Thoracic aorta (tissue), 2 donors: ENCODE data around the gene EPYC. TPM values are rescaled to one million over a fixed set of nuclear protein-coding genes. Genes with fewer than 3 reads are reported as not detected.

Experiments used
- ATAC-seq: fragments of 150-250 bp; one replicate; pipeline ENCODE4 v1.8.0; 2017; ENCODE audit warnings: low read depth; ENCODE audit not compliant: insufficient number of reproducible peaks, low FRiP score
- DNase-seq: peaks from one replicate; pipeline ENCODE4 v3.0.0-alpha.2; 2020; ENCODE audit warnings: low spot score
- H3K27ac ChIP-seq, 2 donors: fragments of 200-600 bp; sonication (generic); 1 replicate in 1 of 2; 2 replicates in 1 of 2; pipeline ENCODE4 v1.5.1; 2016; ENCODE audit warnings: mild to moderate bottlenecking in 2 of 2, moderate library complexity in 2 of 2
- H3K27me3 ChIP-seq: fragments of 200-600 bp; sonication (generic); replicated peaks from 2 replicates; pipeline ENCODE4 v1.6.0; 2016; ENCODE audit warnings: mild to moderate bottlenecking; ENCODE audit not compliant: insufficient read depth
- H3K36me3 ChIP-seq: fragments of 200-600 bp; sonication (generic); one replicate; pipeline ENCODE4 v1.5.1; 2016
- H3K4me1 ChIP-seq, 2 donors: fragments of 200-600 bp; sonication (generic); 1 replicate in 1 of 2; 2 replicates in 1 of 2; pipeline versions ENCODE4 v1.5.1 to v1.6.0; 2016; ENCODE audit warnings: low read depth in 2 of 2, mild to moderate bottlenecking in 1 of 2; ENCODE audit not compliant: control insufficient read depth in 1 of 2
- H3K4me3 ChIP-seq: fragments of 200-600 bp; sonication (generic); 2 replicates; pipeline ENCODE4 v1.5.1; 2016; ENCODE audit warnings: mild to moderate bottlenecking
- H3K9me3 ChIP-seq: fragments of 200-600 bp; sonication (generic); 2 replicates; pipeline ENCODE4 v1.5.1; 2016
- total RNA-seq, 2 donors: library from RNA; depleted of rRNA; stranded (reverse); fragments of >200 nt; gene quantifications; one replicate each; pipeline versions ENCODE4 v1.1.0 to v1.2.3, GENCODE V29; 2016
- TF ChIP-seq, protein P1 (sequence below): fragments of 200-600 bp; sonication (generic); IDR thresholded peaks from one replicate; pipeline ENCODE4 v1.5.1; 2019; ENCODE audit warnings: antibody characterized with exemption

EPYC gene
- total RNA-seq, 2 donors from 2014 or later, result not detected

GRCh38 chr12:90920222-90920621 lies 84.5 kb downstream of the EPYC start:
- DNase-seq, result no peak

GRCh38 chr12:90917431-90917830 lies 87.3 kb downstream of the EPYC start:
- Histone ChIP-seq H3K4me3 (no peak overlapping the region), H3K27me3 (no peaks in the 10 kb centered on the region), H3K36me3 (no peaks in the 10 kb centered on the region), H3K4me1 (peaks cover 11 to 17% of the 10 kb centered on the region in 2 donors), H3K9me3 (no peaks in the 10 kb centered on the region), H3K27ac (no peak overlapping the region)
- DNase-seq (no peak), ATAC-seq (no peak)
- TF ChIP-seq, protein P1, sequence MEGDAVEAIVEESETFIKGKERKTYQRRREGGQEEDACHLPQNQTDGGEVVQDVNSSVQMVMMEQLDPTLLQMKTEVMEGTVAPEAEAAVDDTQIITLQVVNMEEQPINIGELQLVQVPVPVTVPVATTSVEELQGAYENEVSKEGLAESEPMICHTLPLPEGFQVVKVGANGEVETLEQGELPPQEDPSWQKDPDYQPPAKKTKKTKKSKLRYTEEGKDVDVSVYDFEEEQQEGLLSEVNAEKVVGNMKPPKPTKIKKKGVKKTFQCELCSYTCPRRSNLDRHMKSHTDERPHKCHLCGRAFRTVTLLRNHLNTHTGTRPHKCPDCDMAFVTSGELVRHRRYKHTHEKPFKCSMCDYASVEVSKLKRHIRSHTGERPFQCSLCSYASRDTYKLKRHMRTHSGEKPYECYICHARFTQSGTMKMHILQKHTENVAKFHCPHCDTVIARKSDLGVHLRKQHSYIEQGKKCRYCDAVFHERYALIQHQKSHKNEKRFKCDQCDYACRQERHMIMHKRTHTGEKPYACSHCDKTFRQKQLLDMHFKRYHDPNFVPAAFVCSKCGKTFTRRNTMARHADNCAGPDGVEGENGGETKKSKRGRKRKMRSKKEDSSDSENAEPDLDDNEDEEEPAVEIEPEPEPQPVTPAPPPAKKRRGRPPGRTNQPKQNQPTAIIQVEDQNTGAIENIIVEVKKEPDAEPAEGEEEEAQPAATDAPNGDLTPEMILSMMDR, result no peak

More at GRCh38 chr12:90920222-90920621, 84.5 kb downstream of the EPYC start:
- H3K4me3 ChIP-seq, result no peak overlapping the region
- H3K9me3 ChIP-seq, result no peaks in the 10 kb centered on the region
- H3K27ac ChIP-seq, result no peak overlapping the region
- TF ChIP-seq, protein P1, result no peak
- H3K4me1 ChIP-seq, result peaks cover 13 to 18% of the 10 kb centered on the region in 2 donors
- H3K36me3 ChIP-seq, result no peaks in the 10 kb centered on the region
- ATAC-seq, result no peak
- H3K27me3 ChIP-seq, result no peaks in the 10 kb centered on the region

GRCh38 chr12:90916516-90916915 lies 88.3 kb downstream of the EPYC start:
- H3K27me3 ChIP-seq, result no peaks in the 10 kb centered on the region
- H3K9me3 ChIP-seq, result no peaks in the 10 kb centered on the region
- no peak for ATAC-seq
- no peaks in the 10 kb centered on the region for H3K36me3 ChIP-seq
- no peak for DNase-seq
- TF ChIP-seq, protein P1, result no peak
- peaks cover 2 to 7% of the 10 kb centered on the region in 2 donors for H3K4me1 ChIP-seq
- H3K27ac ChIP-seq, result no peak overlapping the region
- H3K4me3 ChIP-seq, result no peak overlapping the region

- Histone ChIP-seq H3K9me3 (no peaks in the 10 kb centered on the region), H3K4me1 (no peaks in the 10 kb centered on the region), H3K27me3 (no peaks in the 10 kb centered on the region), H3K4me3 (no peak overlapping the region), H3K27ac (no peak overlapping the region), H3K36me3 (no peaks in the 10 kb centered on the region)
- DNase-seq (no peak), ATAC-seq (no peak)
- TF ChIP-seq, protein P1, result no peak
These were observed 89.4 kb downstream of the EPYC start for GRCh38 chr12:90915353-90915752.

Other genes with a start within 250 kb of the EPYC start
- gene CCER1, start 49.8 kb downstream of the EPYC start, total RNA-seq, result not detected
- not detected for gene KERA, start 53.1 kb upstream of the EPYC start, total RNA-seq
- gene LUM, start 106.5 kb upstream of the EPYC start, total RNA-seq, result 100 to 1,000 TPM; 138 to 257 TPM
- 1,000 to 10,000 TPM in 1 of 2 donors, 100 to 1,000 TPM in 1; 869 to 1,972 TPM for gene DCN, start 177.8 kb upstream of the EPYC start, total RNA-seq